HEK293 (cell line): Measurements from ENCODE around the gene TMEM150C.
A peak's percentile ranks its signal among the peaks of the same experiment; 100 is the strongest.
"Not testable (repeated sequence)": the region's sequence is repeated elsewhere in the genome, so short reads cannot be mapped to it uniquely, and the experiment has no call there.

Experiments used
- CTCF ChIA-PET: fragments of 350-600 bp; formaldehyde crosslinking; extraction: SDS; loops from one replicate; lab custom pipeline; 2021; ENCODE audit warnings: antibody characterized with exemption; lab: Yijun Ruan, JAX
- POLR2A ChIA-PET: fragments of 300-600 bp; formaldehyde crosslinking; extraction: SDS; loops from one replicate; lab custom pipeline; 2020; ENCODE audit warnings: antibody characterized with exemption, inconsistent platforms; lab: Yijun Ruan, JAX
- H3K27ac ChIP-seq: fragments of 200-500 bp; sonication (Bioruptor generic); 2 replicates; pipeline ENCODE4 v1.5.1; 2014; ENCODE audit warnings: low read depth, low read length, control low read depth, inconsistent platforms; ENCODE audit errors: extremely low read depth
- H3K36me3 ChIP-seq, 2 experiments: fragments of 200-500 bp in 1 of 2; sonication (Bioruptor generic) in 1 of 2; 1 replicate in 1 of 2; 2 replicates in 1 of 2; pipeline ENCODE4 v1.5.1; 2014 to 2017; ENCODE audit warnings: inconsistent platforms in 2 of 2, low read length in 2 of 2; ENCODE audit not compliant: control insufficient read depth in 2 of 2, insufficient read depth in 1 of 2
- H3K4me1 ChIP-seq: fragments of 200-500 bp; sonication (Bioruptor generic); 2 replicates; pipeline ENCODE4 v1.5.1; 2014; ENCODE audit warnings: mild to moderate bottlenecking, low read length, inconsistent platforms; ENCODE audit not compliant: control insufficient read depth, insufficient read depth
- H3K4me3 ChIP-seq: 2 replicates; pipeline ENCODE4 v1.5.1; 2011; ENCODE audit warnings: low read depth, mild to moderate bottlenecking, control low read depth, low read length, moderate library complexity
- H3K9me3 ChIP-seq: fragments of 200-500 bp; sonication (Bioruptor generic); 2 replicates; pipeline ENCODE4 v1.5.1; 2014; ENCODE audit warnings: low read depth, low read length, inconsistent platforms; ENCODE audit not compliant: control insufficient read depth, insufficient read depth
- GLI4 ChIP-seq: fragments of 450-650 bp; formaldehyde crosslinking; IDR thresholded peaks from 2 replicates; pipeline ENCODE4 v1.5.1; 2016; ENCODE audit warnings: missing biosample characterization, missing genetic modification characterization
- KLF1 ChIP-seq: fragments of 450-650 bp; formaldehyde crosslinking; IDR thresholded peaks from 2 replicates; pipeline ENCODE4 v1.5.1; 2016; ENCODE audit warnings: missing biosample characterization, missing genetic modification characterization
- KLF10 ChIP-seq: fragments of 450-650 bp; IDR thresholded peaks from 2 replicates; pipeline ENCODE4 v1.5.1; 2018; ENCODE audit warnings: missing biosample characterization, mild to moderate bottlenecking, missing genetic modification characterization
- MYNN ChIP-seq: fragments of 450-650 bp; formaldehyde crosslinking; IDR thresholded peaks from 2 replicates; pipeline ENCODE4 v1.5.1; 2016; ENCODE audit warnings: missing biosample characterization, missing genetic modification characterization, borderline replicate concordance
- OSR2 ChIP-seq: fragments of 450-650 bp; formaldehyde crosslinking; IDR thresholded peaks from 2 replicates; pipeline ENCODE4 v1.5.1; 2016; ENCODE audit warnings: missing biosample characterization, missing genetic modification characterization
- ZBTB11 ChIP-seq: fragments of 450-650 bp; formaldehyde crosslinking; conservative IDR thresholded peaks from 2 replicates; pipeline ENCODE4 v1.5.1; 2016; ENCODE audit warnings: low read depth, missing biosample characterization, missing genetic modification characterization
- ZNF214 ChIP-seq: fragments of 450-650 bp; formaldehyde crosslinking; IDR thresholded peaks from 2 replicates; pipeline ENCODE4 v1.5.1; 2017; ENCODE audit warnings: missing biosample characterization, mild to moderate bottlenecking, missing genetic modification characterization, borderline replicate concordance
- ZNF239 ChIP-seq: fragments of 450-650 bp; formaldehyde crosslinking; IDR thresholded peaks from 2 replicates; pipeline ENCODE4 v1.5.1; 2016; ENCODE audit warnings: missing biosample characterization, missing genetic modification characterization
- ZNF26 ChIP-seq: fragments of 450-650 bp; formaldehyde crosslinking; IDR thresholded peaks from 2 replicates; pipeline ENCODE4 v1.5.1; 2016; ENCODE audit warnings: missing biosample characterization, missing genetic modification characterization
- ZNF266 ChIP-seq: fragments of 450-650 bp; formaldehyde crosslinking; IDR thresholded peaks from 2 replicates; pipeline ENCODE4 v1.5.1; 2016; ENCODE audit warnings: missing biosample characterization, missing genetic modification characterization, low read depth
- ZNF302 ChIP-seq: fragments of 450-650 bp; formaldehyde crosslinking; IDR thresholded peaks from 2 replicates; pipeline ENCODE4 v1.5.1; 2016; ENCODE audit warnings: missing biosample characterization, missing genetic modification characterization, low read depth
- ZNF335 ChIP-seq: fragments of 450-650 bp; formaldehyde crosslinking; conservative IDR thresholded peaks from 2 replicates; pipeline ENCODE4 v1.5.1; 2016; ENCODE audit warnings: missing biosample characterization, missing genetic modification characterization
- ZNF433 ChIP-seq: fragments of 450-650 bp; formaldehyde crosslinking; IDR thresholded peaks from 2 replicates; pipeline ENCODE4 v1.5.1; 2016; ENCODE audit warnings: missing biosample characterization, missing genetic modification characterization, low read depth
- ZNF549 ChIP-seq: fragments of 450-650 bp; IDR thresholded peaks from 2 replicates; pipeline ENCODE4 v1.5.1; 2018; ENCODE audit warnings: missing biosample characterization, missing genetic modification characterization, mild to moderate bottlenecking, inconsistent platforms, moderate library complexity
- ZNF558 ChIP-seq: fragments of 450-650 bp; formaldehyde crosslinking; IDR thresholded peaks from 2 replicates; pipeline ENCODE4 v1.5.1; 2016; ENCODE audit warnings: missing biosample characterization, missing genetic modification characterization
- ZNF580 ChIP-seq: fragments of 450-650 bp; formaldehyde crosslinking; IDR thresholded peaks from 2 replicates; pipeline ENCODE4 v1.5.1; 2016; ENCODE audit warnings: missing biosample characterization, missing genetic modification characterization
- ZNF623 ChIP-seq: fragments of 450-650 bp; formaldehyde crosslinking; IDR thresholded peaks from 2 replicates; pipeline ENCODE4 v1.5.1; 2016; ENCODE audit warnings: missing biosample characterization, missing genetic modification characterization
- ZNF629 ChIP-seq: fragments of 450-650 bp; formaldehyde crosslinking; IDR thresholded peaks from 2 replicates; pipeline ENCODE4 v1.5.1; 2017; ENCODE audit warnings: missing biosample characterization, missing genetic modification characterization
- ZNF707 ChIP-seq: fragments of 450-650 bp; formaldehyde crosslinking; IDR thresholded peaks from 2 replicates; pipeline ENCODE4 v1.5.1; 2016; ENCODE audit warnings: missing biosample characterization, missing genetic modification characterization
- ZSCAN23 ChIP-seq: fragments of 450-650 bp; formaldehyde crosslinking; IDR thresholded peaks from 2 replicates; pipeline ENCODE4 v1.5.1; 2016; ENCODE audit warnings: missing biosample characterization, missing genetic modification characterization
- ZSCAN30 ChIP-seq: fragments of 450-650 bp; IDR thresholded peaks from 2 replicates; pipeline ENCODE4 v1.5.1; 2018; ENCODE audit warnings: missing biosample characterization, mild to moderate bottlenecking, missing genetic modification characterization, moderate library complexity
- ZXDB ChIP-seq: fragments of 450-650 bp; formaldehyde crosslinking; IDR thresholded peaks from 2 replicates; pipeline ENCODE4 v1.5.1; 2016; ENCODE audit warnings: missing biosample characterization, missing genetic modification characterization

Gene TMEM150C

GRCh38 chr4:82559735-82560120 lies 2.1 kb downstream of the TMEM150C start:
- H3K4me1 ChIP-seq: no peaks in the 10 kb centered on the region
- no peak overlapping the region for H3K4me3 ChIP-seq
- CTCF ChIA-PET: interaction anchor here (0.7 to 0.8 kb wide), 3 partner anchors 11 to 29 kb away, joined by 3 to 4 read pairs (median 3); no protein-coding TSS in a partner anchor
- TF ChIP-seq ZNF266 (tag by site-specific recombination): no peak
- no peak for TF ChIP-seq GLI4 (tag by site-specific recombination)
- no peaks in the 10 kb centered on the region for H3K36me3 ChIP-seq
- POLR2A ChIA-PET: no interaction called here
- no peaks in the 10 kb centered on the region for H3K9me3 ChIP-seq
- no peak overlapping the region for H3K27ac ChIP-seq

GRCh38 chr4:82559090-82559734 lies 2.6 kb downstream of the TMEM150C start:
- not testable (repeated sequence) for H3K4me3 ChIP-seq, H3K4me1 ChIP-seq
- CTCF ChIA-PET: interaction anchor here (0.7 kb wide), 1 partner anchor 29 kb away, joined by 3 read pairs; no protein-coding TSS in a partner anchor
- TF ChIP-seq ZNF335 (peak; percentile 51), KLF1 (tag by site-specific recombination) (peak; percentile 66)
- TF ChIP-seq, all 188 proteins: peak for 2; not testable (repeated sequence) for 186
- H3K36me3 ChIP-seq, H3K9me3 ChIP-seq, H3K27ac ChIP-seq, POLR2A ChIA-PET: not testable (repeated sequence)

- no peaks in the 10 kb centered on the region for H3K4me1 ChIP-seq
- H3K4me3 ChIP-seq: no peak overlapping the region
- H3K9me3 ChIP-seq: no peaks in the 10 kb centered on the region
- no peak overlapping the region for H3K27ac ChIP-seq
- TF ChIP-seq ZNF629 (tag by site-specific recombination) (no peak), ZSCAN30 (tag by site-specific recombination) (no peak), ZNF549 (no peak), ZNF214 (tag by site-specific recombination) (no peak)
- no peaks in the 10 kb centered on the region for H3K36me3 ChIP-seq
- POLR2A ChIA-PET: no interaction called here
- CTCF ChIA-PET: interaction anchor here (0.6 kb wide), 2 partner anchors 181 to 1560 kb away, joined by 3 read pairs; no protein-coding TSS in a partner anchor
Observed at GRCh38 chr4:82555276-82555675, 6.5 kb downstream of the TMEM150C start.

- Histone ChIP-seq H3K9me3 (no peaks in the 10 kb centered on the region), H3K4me1 (no peaks in the 10 kb centered on the region), H3K4me3 (no peak overlapping the region), H3K36me3 (no peaks in the 10 kb centered on the region), H3K27ac (no peak overlapping the region)
- ChIA-PET POLR2A (no interaction called here), CTCF (interaction anchor here (1.3 kb wide), 1 partner anchor 266 kb away, joined by 3 read pairs; no protein-coding TSS in a partner anchor)
- no peak for TF ChIP-seq ZNF302 (tag by site-specific recombination)
- no peak for TF ChIP-seq OSR2 (tag by site-specific recombination)
- TF ChIP-seq ZNF433 (tag by site-specific recombination): no peak
- no peak for TF ChIP-seq GLI4 (tag by site-specific recombination)
- TF ChIP-seq ZNF707: no peak
- no peak for TF ChIP-seq KLF10 (tag by site-specific recombination)
- no peak for TF ChIP-seq ZBTB11 (tag by site-specific recombination)
- no peak for TF ChIP-seq ZXDB
- TF ChIP-seq ZNF239 (tag by site-specific recombination): no peak
- TF ChIP-seq ZNF558: no peak
- TF ChIP-seq ZNF629 (tag by site-specific recombination): no peak
- no peak for TF ChIP-seq MYNN (tag by site-specific recombination)
- no peak for TF ChIP-seq ZNF26 (tag by site-specific recombination)
- no peak for TF ChIP-seq ZNF580
- TF ChIP-seq ZNF623 (tag by site-specific recombination): no peak
- TF ChIP-seq ZSCAN23: no peak
Observed at GRCh38 chr4:82553020-82553419, 8.8 kb downstream of the TMEM150C start.
